GM21390 (cell line): ENCODE data around the gene CRYBB3.
"Not testable (repeated sequence)": the region's sequence is repeated elsewhere in the genome, so short reads cannot be mapped to it uniquely, and the experiment has no call there.

ENCODE experiments used
- ATAC-seq: cut with Tn5 transposase; IDR thresholded peaks from one replicate; pipeline ENCODE4 v1.9.1; 2021; ENCODE audit not compliant: unreplicated experiment

The CRYBB3 gene

DNA sequence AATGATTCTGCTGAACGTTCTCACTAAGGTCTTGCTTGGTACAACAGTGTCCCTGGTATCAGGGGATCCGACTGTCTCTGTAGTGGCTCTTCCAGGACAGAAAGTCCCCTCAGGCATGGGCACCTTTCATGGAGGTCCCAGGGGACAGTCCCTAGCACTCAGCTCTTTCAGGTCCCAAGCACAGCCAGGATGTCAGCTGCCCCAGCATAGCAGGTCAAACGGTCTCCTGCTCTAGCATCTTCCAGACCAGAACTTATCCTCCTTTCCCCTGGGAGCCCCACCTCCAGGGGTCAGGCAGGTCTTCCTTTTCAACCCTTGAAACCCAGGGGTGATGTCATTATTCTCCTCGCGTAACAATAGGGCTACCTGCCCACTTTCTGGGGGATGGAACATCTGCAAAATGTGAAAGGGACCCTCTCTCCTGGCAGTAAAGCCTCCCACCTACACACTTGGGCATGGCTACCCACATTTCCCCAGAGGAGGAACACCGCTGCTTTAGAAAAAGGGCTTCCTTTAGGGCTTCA lies 24.7 kb upstream of the CRYBB3 start:
- ATAC-seq = no peak

DNA sequence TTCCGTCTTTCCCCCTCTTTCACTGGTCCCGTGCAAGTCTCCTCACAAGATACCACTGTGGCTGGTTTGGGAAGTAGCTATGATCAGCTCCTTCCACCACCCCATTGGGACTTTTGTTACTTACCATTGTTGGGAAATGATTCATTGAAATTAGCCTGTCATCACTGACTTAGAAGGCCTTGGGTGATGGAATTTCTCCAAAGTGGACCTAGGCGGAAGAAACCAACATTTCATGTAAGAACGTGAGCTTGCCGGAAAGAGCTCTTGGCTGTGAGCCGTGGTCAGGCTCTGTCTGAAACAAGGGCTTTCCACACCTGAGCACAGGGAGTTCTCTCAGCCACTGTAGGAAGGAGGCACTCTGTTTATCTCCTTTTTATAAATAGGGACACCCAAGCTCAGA lies 23.5 kb upstream of the CRYBB3 start:
- ATAC-seq = no peak

DNA sequence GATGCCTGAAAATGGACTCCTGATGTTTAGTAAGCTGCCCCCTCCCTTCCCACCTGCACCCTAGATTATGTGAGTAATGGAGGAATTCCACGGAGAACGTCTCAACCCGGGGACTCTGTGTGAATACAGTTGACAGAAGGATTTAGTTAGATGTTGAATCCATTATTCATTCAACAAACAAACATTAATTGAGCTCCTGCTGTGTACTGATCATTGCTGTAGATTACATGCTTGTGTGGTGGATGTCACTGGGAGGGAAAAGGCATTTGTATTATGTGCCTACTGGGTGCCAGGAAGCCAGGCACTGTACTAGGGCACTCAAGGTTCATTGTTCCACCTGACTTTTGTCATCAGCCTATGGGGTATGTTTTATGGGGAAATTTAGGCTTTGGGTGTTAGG lies 22.9 kb upstream of the CRYBB3 start:
- no peak for ATAC-seq

DNA sequence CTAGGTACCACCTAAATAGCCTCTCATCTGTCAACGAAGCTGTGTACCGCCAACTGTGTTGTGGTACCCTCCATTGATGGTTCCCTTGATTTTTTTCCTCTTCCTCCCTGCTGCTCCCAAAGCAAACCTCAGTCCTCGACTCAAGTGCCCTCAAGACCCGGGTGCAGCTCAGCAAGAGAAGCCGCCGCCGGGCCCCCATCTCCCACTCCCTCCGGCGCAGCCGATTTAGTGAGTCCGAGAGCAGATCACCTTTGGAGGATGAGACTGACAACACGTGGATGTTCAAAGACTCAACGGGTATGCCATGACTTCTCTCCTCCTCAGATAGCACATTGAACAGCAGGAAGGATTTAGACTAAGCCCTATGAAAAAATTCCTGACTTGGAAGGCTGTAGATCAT lies 22.4 kb upstream of the CRYBB3 start:
- no peak for ATAC-seq

DNA sequence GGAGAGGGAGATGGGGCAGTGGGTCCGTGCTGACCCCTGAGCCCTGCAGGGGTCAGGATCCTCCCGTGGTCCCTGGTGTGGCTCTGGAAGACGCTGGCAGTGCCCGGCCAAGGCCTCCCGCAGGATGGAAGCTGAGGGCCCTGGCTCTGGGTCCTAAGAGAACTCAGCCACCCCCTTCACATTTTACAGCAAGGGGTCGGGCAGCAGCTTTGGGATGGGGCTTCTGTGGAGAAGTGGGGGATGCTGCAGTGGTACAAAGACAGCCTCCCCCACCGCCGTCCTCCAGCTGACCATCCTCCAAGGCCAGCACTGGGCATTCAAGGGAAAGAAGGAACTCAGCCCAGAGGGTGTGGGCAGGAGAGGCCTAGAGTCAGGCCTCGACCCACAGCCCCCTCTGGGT lies 21.8 kb upstream of the CRYBB3 start:
- ATAC-seq = no peak

DNA sequence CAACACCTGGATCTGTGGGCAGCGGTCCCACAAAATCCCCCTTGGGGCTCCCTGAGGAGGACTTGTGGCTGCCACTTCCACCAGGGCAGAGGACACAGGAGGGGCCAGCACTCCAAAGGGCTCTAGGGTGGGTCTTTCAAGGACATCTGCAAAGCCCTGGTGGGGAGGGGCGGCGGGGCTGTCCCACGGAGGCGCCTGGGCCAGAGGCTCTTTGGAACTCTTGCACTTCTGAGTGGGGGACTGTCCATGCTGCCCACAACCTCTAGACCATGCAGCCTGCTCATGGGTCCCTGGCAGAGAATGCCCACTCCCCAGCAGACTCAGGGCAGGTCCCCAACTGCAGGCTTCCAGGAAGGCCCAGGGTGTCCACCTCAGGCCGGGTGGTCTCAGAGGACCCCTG lies 21.3 kb upstream of the CRYBB3 start:
- not testable (repeated sequence) for ATAC-seq

DNA sequence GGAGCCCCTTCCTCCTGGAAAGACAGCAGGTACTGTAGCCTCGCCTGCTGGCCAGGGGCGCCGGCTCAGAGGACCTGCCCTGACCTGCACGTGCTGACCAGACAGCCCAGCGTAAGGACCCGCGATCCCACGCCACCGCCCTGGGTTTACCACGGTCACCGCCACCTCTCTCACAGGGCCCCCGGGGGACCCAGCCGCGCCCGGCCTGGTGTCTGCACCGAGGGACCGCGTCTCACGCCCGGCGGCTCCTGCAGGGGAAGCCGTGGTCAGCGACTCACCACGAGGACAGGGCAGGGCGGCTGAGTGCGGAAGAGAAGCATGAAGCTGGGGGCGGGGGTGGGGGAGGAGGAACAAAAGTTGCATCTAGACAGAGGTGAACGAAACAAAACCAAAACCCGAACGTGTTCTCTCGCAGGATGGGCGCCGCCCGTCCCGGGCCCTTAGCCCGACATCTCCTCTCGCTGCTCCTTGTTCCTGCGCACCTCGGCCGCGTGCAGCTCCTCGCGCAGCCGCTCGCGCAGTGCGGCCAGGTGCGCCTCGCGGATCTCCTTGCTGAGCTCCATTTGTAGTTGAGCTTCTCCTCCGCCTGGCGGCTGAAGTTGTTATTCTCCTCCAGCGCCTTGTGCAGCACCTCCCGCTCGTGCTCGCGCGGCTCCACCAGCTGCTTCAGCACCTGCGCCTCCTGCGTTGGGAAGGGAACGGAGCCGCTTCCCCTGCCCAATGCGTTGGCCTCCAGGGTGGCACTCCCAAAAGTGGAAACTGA lies 20.6 kb upstream of the CRYBB3 start:
- ATAC-seq = not testable (repeated sequence)

DNA sequence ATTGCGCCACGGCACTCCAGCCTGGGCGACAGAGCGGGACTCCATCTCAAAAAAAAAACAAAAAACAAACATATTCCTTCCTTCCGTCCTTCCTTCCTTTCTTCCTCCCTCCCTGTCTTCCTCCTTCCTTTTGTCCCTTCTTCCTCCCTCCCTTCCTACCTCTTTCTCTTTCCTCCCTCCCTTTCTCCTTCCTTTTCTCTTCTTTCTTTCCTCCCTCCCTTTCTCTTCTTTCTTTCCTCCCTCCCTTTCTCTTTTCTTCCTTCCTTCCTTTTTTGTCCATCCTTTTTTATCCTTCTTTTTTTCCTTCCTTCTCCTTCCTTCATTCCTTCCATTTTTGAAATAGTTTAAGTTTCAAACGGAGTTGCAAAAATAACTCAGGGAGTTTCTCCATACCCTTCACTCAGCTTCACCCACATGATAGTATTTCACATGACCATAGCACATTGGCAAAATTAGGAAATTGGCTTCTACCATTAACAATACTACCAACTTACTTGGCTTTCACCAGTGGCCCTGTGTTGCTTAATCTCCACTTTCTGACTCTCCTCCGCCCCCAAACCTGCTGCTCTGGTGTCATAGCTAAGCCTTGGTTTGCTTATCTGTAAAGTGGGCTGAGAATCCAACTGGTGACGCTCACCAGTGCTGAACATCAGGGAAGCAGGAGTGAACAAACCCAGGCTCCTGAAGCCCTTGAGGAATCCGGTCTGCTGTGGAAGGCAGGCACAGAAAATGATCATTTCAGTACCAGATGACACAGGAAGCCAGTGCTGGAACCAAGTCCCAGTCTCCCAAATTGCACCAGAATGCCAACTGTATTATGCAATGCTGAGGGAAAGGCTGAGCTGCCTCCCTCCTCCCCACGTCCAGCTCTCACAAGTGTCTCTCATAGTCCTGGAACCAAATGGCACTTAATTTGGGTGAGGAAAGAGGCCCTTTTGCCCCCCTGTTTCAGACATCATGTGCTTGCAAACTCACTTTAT lies 17.2 kb upstream of the CRYBB3 start:
- no peak for ATAC-seq

DNA sequence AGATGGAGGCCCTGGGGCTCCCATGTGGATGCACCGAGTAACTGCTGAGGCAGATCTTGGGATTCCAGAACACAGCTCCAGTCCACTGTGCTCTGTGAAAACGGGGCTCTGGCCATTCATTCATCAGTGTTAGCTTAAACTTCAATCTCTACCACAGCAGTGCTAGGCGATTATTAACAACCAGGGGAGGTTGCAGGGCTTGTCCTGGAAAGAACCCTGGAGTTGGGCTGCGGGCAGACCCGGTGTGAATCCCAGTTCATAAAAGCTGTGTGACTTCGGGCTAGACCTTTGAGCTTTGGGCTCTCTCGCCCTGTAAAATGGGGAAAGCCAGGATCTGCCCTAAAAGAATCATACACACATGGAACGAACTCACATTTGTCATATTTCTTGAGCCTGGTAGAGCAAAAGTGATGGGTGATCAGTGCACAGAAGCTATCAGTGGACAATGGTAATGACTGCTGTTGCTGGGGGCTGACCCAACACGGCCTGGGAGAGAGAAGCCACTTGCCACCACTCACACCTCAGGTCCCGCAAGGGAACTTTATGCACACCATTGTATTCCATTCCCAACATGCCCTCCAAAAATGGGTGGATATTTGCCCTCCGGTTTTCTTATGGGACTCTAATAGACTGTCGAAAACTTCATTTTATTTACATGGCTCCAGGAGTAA lies 15.6 kb upstream of the CRYBB3 start:
- no peak for ATAC-seq

DNA sequence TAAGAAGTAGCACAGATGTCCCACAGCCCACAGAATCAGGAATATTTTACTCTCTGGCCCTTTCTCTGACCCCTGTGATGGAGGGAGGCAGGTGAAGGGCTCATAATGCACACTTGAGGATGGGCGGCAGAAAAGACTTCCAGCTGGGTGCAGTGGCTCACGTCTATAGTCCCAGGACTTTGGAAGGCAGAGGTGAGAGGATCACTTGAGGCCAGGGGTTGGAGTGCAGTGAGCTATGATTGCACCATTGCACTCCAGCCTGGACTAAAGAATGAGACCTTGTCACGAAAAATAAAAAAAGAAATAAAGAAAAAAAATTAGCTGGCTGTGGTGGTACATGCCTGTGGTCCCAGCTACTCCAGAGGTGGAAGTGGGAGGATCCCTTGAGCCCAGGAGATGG lies 13.5 kb upstream of the CRYBB3 start:
- no peak for ATAC-seq

DNA sequence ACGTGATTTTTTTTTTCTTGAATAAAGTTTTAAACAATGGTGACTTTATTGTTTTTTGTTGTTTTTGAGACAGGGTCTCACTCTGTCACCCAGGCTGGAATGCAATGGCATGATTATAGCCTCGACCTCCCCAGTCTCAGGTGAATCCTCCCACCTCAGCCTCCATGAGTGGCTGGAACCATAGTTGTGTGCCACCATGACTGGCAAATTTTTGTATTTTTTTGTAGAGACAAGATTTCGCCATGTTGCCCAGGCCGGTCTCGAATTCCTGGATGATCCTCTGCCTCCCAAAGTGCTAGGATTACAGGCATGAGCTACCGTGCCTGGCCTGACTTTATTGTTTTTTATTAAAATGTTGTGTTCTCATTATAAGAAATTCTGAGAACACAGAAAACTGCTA lies 12.2 kb upstream of the CRYBB3 start:
- ATAC-seq = no peak

DNA sequence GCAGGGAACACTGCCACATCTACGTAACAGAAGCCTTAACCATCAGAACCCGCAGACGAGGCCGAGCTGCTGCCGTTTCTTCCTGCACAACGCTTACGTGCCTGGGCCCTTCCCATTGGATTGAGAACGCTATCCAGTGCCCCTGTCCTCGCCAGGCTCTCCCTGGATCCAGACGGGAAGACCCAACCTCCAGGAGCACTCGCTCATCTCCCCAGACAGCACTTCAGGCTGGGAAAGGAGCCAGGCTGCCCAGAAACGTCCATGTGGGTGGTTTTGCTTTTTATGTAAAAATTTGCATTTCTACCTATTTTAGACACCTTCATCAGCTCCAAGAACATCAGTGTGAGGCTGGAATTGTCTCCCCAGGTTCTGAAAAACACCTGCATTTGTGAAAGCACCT lies 7.3 kb upstream of the CRYBB3 start:
- no peak for ATAC-seq

DNA sequence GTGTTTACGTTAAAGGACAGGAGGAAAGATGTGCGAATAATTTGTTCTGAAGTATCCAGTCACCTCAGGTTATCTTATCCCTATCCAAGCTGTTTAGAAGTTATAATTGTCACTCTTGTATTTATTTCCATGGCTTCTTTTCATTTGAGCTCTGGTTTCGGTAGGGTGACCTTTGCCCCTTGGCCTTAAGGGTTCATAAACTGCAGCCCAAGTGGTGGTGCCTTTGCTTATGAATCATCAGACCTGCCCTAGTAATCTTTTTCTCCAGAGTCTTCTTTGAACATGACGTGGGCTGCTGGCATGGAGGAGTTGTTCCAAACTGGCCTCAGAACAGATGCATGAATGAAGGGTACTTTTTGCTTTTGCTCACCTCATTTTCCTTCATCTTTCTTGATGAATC lies 6.5 kb upstream of the CRYBB3 start:
- no peak for ATAC-seq

DNA sequence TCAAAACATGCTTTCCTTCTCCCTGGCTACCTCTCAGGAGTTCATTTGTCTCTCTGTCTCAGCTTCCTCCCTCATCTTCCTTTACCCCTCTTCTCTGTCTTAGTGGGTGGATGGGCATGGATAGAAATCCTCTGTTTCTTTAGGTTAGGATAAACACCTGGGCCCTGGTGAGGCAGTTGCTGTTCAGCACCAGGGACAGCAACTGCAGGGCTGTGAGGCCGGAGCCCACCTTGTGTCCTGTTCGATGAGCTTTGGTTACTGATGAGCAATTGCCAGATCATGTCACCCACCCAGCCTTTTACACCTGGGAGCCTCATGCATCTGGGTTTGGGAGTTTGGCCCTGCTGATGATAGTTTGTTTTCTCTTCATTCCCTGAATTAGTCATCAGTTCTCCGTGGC lies 6.1 kb upstream of the CRYBB3 start:
- ATAC-seq = no peak

DNA sequence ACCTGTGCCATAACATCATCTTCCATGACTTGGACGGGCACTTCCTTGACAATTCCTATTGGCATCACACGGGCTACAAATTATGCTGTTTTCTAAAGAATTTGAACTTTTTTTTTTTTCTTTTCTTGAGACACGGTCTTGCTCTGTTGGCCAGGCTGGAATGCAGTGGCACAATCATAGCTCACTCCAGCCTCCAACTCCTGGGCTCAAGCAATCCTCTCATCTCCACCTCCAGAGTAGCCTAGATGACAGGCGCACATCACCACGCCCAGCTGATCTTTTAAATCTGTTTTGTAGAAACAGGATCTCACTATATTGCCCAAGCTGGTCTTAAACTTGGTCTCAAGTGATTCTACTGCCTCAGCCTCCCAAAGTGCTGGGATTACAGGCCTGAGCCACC lies 3.3 kb upstream of the CRYBB3 start:
- ATAC-seq = no peak

DNA sequence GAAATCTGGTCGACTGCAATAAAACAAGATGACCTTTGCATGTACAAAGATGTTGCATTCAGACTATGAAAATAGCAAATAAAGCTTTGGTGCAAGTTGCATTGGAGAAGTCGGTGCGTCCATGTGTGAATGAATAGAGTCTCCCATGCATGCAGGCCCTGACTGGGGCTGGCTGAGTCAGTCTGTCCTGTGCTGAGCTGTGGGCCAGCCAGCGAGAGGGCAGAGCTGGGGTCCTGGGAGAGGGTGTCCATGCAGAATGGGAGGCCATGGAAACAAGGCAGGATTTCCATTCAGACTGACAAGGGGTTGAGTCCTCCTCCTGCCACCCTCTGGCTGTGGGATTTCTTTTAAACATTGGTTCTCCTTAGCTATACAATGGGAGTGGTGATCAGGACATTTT lies 2.3 kb upstream of the CRYBB3 start:
- ATAC-seq = no peak

DNA sequence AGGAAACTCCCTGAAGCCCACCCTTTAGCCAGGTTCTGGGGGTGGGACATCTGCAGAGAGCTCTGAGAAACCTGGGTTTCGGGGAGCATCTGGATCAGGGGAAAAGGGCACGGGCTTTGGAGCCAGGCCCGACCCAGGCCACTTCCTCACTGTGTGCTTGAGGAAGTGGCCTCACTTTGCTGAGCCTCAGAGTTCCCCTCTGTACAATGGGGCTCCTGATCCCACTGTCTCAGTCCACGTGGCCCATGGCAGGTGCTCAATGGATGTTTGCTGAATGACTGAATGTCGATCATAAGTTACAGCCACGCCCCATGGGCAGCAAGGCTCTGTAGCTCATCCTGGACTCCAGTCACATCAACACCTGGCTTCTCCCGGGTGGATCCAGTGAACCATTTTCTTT lies 1.3 kb downstream of the CRYBB3 start:
- no peak for ATAC-seq

DNA sequence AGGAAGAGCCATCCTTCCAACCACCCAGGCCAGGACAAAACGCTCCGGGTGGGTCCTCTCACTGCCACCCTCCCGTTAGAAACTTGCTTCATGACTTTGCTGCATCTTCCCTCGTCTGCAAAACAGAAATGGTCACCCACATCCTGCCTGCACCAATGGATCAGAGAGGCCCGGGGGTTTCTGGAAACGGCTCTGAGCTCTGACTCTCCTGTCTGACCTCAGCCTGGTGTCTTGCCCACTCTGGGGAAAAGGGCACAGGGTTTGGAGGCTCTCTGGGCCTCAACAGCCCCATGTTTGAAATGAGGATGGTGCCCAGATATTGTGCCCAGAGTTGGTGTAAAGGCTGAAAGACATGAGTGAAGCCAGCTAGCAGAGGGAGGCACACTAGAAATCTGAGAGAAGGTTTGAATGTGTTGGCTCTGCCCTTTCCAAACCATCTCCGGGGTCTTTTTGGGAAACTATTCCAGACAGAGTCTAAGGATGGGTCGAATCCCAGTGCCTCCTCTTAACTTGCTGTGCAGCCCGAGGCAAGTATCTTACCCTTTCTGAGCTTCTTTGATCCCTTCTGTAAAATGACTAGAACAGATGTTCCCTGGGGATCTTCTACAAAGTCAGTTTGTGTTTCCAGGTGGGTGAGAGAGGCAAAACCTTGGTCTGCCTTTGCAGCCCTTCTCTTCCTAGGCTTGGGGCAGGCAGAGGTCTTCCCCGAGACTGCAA lies 2.1 kb downstream of the CRYBB3 start:
- ATAC-seq = no peak

DNA sequence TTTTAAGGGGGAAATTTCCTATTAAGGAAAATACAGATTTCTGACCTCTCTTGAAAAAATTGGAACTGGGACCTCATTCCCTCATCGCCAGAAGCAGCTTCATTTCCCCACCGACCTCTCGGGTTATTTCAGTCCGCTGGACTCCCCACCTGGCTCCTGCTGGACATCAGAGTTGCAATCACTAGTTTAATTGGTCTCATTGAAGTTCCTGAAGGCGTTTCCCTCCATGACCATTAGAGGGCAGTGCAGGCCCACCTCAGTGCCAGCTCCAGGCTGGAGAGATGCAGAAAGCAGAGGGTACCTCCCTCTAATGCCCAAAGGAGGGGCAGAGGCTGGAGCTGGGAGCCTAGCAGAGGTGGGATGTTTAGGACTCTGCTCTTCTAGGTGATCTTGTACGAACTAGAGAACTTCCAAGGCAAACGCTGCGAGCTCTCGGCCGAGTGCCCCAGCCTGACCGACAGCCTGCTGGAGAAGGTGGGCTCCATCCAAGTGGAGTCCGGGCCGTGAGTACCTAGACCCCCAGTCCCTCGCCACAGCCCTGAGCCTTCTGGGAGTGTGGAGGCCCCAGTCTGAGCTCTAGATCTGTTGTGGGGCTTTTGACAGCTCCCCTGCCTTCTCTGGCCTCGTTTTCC lies 2.7 kb downstream of the CRYBB3 start:
- no peak for ATAC-seq

DNA sequence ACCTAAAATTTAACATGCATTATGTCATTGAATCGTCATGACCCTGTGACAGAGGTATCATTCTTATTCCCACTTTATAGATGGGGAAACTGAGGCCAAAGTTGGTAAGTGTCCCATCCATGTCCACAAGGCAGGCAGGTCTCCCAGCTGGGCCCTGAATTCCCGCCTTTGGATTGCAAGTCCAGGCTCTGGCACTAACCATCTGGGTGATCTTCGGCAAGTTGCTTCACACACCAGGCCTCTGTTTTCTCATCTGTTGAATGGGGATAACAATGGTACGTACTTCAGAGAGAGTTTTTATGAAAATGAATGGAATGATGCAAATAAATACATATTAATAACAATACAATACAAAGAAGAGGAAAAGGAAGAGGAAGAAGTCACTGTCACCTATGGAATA lies 3.4 kb downstream of the CRYBB3 start:
- ATAC-seq = no peak
